Esophagus muscularis mucosa (tissue), 4 donors: Measurements from ENCODE around the gene DOK6. TPM values are rescaled to one million over a fixed set of nuclear protein-coding genes. Genes with fewer than 3 reads are reported as not detected.

Experiments used
- DNase-seq: peaks from one replicate; pipeline ENCODE4 v3.0.0-alpha.2; 2017; ENCODE audit errors: extremely low spot score
- H3K27ac ChIP-seq, 4 donors: fragments of 200-600 bp; sonication (generic); replicated peaks in 1 of 4; 1 replicate in 3 of 4; 2 replicates in 1 of 4; pipeline ENCODE4 v1.5.1; 2016 to 2019; ENCODE audit warnings: mild to moderate bottlenecking in 1 of 4
- H3K27me3 ChIP-seq, 4 donors: fragments of 200-600 bp; sonication (generic); one replicate each; pipeline versions ENCODE4 v1.5.1 to v1.6.0; 2016 to 2019
- H3K36me3 ChIP-seq, 4 donors: fragments of 200-600 bp; sonication (generic); one replicate each; pipeline ENCODE4 v1.5.1; 2016 to 2019
- H3K4me1 ChIP-seq, 4 donors: fragments of 200-600 bp; sonication (generic); one replicate each; pipeline ENCODE4 v1.5.1; 2016 to 2019
- H3K4me3 ChIP-seq, 4 donors: fragments of 200-600 bp; sonication (generic); 1 replicate in 2 of 4; 2 replicates in 2 of 4; pipeline ENCODE4 v1.5.1; 2016 to 2019; ENCODE audit warnings: mild to moderate bottlenecking in 4 of 4, moderate library complexity in 1 of 4
- H3K9me3 ChIP-seq, 4 donors: fragments of 200-600 bp; sonication (generic); 1 replicate in 3 of 4; 2 replicates in 1 of 4; pipeline ENCODE4 v1.5.1; 2016 to 2019
- EP300 ChIP-seq: sonication (generic); formaldehyde crosslinking; IDR thresholded peaks from one replicate; pipeline ENCODE4 v1.6.1; 2017; ENCODE audit warnings: antibody characterized with exemption
- POLR2A ChIP-seq: fragments of 450-650 bp; IDR thresholded peaks from one replicate; pipeline ENCODE4 v1.6.1; 2017; ENCODE audit warnings: antibody characterized with exemption, moderate library complexity, mild to moderate bottlenecking, low read depth
- POLR2AphosphoS5 ChIP-seq, 2 donors: sonication (generic); formaldehyde crosslinking; IDR thresholded peaks; one replicate each; pipeline ENCODE4 v1.6.1; 2017; ENCODE audit warnings: antibody characterized with exemption in 2 of 2
- WGBS: methylation state at CpG from one replicate; pipeline ENCODE4 v1.1.5; 2018; 5-methylcytosine and 5-hydroxymethylcytosine counted together
- intact Hi-C: fragments of 100-400 bp; cut with DNase I; formaldehyde crosslinking; loops from one replicate; pipeline ENCODE4 v1.15.1; 2023
- total RNA-seq, 4 donors: library from RNA; depleted of rRNA; stranded (reverse); fragments of >200 nt; gene quantifications; one replicate each; pipeline versions ENCODE4 v1.1.0 to v1.2.1, GENCODE V29; 2016
- TF ChIP-seq, protein P1 (sequence below), 3 experiments: fragments of 200-600 bp in 2 of 3; fragments of 450-650 bp in 1 of 3; sonication (generic) in 2 of 3; IDR thresholded peaks; one replicate each; pipeline ENCODE4 v1.5.1; 2017 to 2019; ENCODE audit warnings: antibody characterized with exemption in 3 of 3, mild to moderate bottlenecking in 2 of 3, moderate library complexity in 1 of 3

The DOK6 gene
- total RNA-seq, 4 donors from 2014 or later: 0.83 to 4.1 (median 1.9) TPM

GRCh38 chr18:69383186-69383585, 17.5 kb upstream of the DOK6 start:
- H3K4me3 ChIP-seq: no peak overlapping the region
- no peak overlapping the region for H3K27ac ChIP-seq
- DNase-seq: no peak
- no peaks in the 10 kb centered on the region for H3K4me1 ChIP-seq
- WGBS: 51% methylated on average over 3 of the region's 3 CpGs
- no peaks in the 10 kb centered on the region for H3K9me3 ChIP-seq
- intact Hi-C loops: no loop called here
- no peaks in the 10 kb centered on the region for H3K36me3 ChIP-seq
- no peaks in the 10 kb centered on the region for H3K27me3 ChIP-seq
- TF ChIP-seq POLR2AphosphoS5 (IDR thresholded peaks at IDR 0.05) (no peak), EP300 (no peak), POLR2A (no peak)
- TF ChIP-seq, protein P1, sequence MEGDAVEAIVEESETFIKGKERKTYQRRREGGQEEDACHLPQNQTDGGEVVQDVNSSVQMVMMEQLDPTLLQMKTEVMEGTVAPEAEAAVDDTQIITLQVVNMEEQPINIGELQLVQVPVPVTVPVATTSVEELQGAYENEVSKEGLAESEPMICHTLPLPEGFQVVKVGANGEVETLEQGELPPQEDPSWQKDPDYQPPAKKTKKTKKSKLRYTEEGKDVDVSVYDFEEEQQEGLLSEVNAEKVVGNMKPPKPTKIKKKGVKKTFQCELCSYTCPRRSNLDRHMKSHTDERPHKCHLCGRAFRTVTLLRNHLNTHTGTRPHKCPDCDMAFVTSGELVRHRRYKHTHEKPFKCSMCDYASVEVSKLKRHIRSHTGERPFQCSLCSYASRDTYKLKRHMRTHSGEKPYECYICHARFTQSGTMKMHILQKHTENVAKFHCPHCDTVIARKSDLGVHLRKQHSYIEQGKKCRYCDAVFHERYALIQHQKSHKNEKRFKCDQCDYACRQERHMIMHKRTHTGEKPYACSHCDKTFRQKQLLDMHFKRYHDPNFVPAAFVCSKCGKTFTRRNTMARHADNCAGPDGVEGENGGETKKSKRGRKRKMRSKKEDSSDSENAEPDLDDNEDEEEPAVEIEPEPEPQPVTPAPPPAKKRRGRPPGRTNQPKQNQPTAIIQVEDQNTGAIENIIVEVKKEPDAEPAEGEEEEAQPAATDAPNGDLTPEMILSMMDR (IDR thresholded peaks at IDR 0.05): no peak

GRCh38 chr18:69387186-69387585, 13.5 kb upstream of the DOK6 start:
- TF ChIP-seq POLR2AphosphoS5 (IDR thresholded peaks at IDR 0.05) (no peak), EP300 (no peak), POLR2A (no peak)
- TF ChIP-seq, protein P1 (IDR thresholded peaks at IDR 0.05): no peak
- no peaks in the 10 kb centered on the region for H3K36me3 ChIP-seq
- no peak overlapping the region for H3K27ac ChIP-seq
- no peaks in the 10 kb centered on the region for H3K9me3 ChIP-seq
- WGBS: 48% methylated on average over 2 of the region's 2 CpGs
- no peak for DNase-seq
- no peaks in the 10 kb centered on the region for H3K4me1 ChIP-seq
- intact Hi-C loops: no loop called here
- no peaks in the 10 kb centered on the region for H3K27me3 ChIP-seq
- H3K4me3 ChIP-seq: no peak overlapping the region

DNA sequence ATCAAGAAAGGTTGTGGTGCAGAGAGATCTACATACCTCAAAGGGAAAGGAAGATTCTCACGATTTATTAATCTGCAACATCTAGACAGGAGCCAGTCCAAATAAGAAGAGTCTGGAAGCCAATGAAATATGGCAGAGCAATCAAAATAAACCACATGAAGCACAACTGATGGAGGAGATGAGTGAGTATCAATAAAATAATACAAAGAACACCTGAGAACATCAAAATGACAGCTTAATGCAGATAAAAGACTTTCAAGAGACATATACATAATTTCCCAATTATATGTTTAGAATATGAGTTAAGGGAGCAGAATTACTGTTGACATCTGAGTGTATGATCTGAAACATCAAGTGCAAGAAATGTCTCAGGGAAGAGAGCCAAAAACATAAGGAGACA, 12.5 kb upstream of the DOK6 start:
- intact Hi-C loops: no loop called here
- Histone ChIP-seq H3K4me1 (no peaks in the 10 kb centered on the region), H3K27me3 (no peaks in the 10 kb centered on the region), H3K36me3 (no peaks in the 10 kb centered on the region), H3K9me3 (no peaks in the 10 kb centered on the region), H3K4me3 (no peak overlapping the region), H3K27ac (no peak overlapping the region)
- TF ChIP-seq, protein P1 (IDR thresholded peaks at IDR 0.05): no peak
- TF ChIP-seq POLR2AphosphoS5 (IDR thresholded peaks at IDR 0.05): no peak
- no peak for TF ChIP-seq POLR2A
- TF ChIP-seq EP300: no peak
- DNase-seq: no peak
- WGBS: 90% methylated on average over 1 of the region's 1 CpG

DNA sequence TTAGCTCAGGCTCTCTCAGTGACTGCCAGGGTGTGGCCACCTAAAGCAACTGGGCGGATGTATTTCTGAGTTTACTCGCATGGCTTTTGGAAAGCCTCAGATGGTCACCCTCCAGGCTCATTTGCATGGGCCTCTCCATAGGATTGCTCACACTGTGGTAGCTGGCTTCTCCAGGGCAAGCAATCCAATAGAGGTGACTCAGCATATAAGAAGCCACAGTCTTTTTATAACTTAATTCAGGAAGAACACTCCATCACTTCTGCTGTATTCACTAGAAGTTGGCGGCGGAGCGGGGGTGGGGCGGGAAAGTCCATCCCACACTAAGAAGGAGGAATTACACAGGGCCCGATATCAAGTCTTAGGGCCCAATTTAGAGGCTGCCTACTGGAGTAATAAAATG, 3.6 kb upstream of the DOK6 start:
- Histone ChIP-seq H3K36me3 (no peaks in the 10 kb centered on the region), H3K27me3 (peaks cover 0 to 28% (median 9%) of the 10 kb centered on the region in 4 donors), H3K9me3 (no peaks in the 10 kb centered on the region), H3K4me1 (peaks cover 0 to 21% (median 20%) of the 10 kb centered on the region in 4 donors), H3K27ac (no peak overlapping the region), H3K4me3 (no peak overlapping the region)
- 98% methylated on average over 7 of the region's 7 CpGs for WGBS
- intact Hi-C loops: no loop called here
- no peak for DNase-seq
- TF ChIP-seq, protein P1 (IDR thresholded peaks at IDR 0.05): no peak
- TF ChIP-seq POLR2A (no peak), EP300 (no peak), POLR2AphosphoS5 (IDR thresholded peaks at IDR 0.05) (no peak)

DNA sequence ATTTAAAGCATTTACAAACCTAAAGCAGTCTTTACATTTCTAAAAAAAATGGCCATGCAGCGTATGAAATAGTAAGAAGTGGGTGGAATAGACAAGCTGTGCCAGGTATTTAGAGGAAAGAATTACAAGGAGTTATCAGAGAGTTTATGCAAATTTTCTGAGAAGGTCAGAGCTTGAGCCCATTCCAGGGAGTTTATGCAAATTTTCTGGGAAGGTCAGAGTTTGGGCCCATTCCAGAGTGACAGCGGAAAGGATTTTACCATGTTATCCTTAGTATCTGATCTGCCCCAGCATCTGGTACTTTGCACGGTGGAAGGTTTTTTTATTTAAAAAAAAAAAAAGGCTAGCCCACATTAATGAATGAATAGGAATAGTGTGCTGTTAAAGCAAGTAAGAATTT, 1.4 kb upstream of the DOK6 start:
- Histone ChIP-seq H3K9me3 (no peaks in the 10 kb centered on the region), H3K36me3 (no peaks in the 10 kb centered on the region), H3K4me3 (no peak overlapping the region), H3K4me1 (peaks cover 0 to 28% (median 25%) of the 10 kb centered on the region in 4 donors), H3K27me3 (peaks cover 0 to 48% (median 15%) of the 10 kb centered on the region in 4 donors), H3K27ac (no peak overlapping the region)
- TF ChIP-seq, protein P1 (IDR thresholded peaks at IDR 0.05): no peak
- TF ChIP-seq EP300 (no peak), POLR2AphosphoS5 (IDR thresholded peaks at IDR 0.05) (no peak), POLR2A (no peak)
- 73% methylated on average over 3 of the region's 3 CpGs for WGBS
- intact Hi-C loops: no loop called here
- DNase-seq: no peak
